ENCODE data around the gene PIP4K2B. TPM values are rescaled to one million over a fixed set of nuclear protein-coding genes. Genes with fewer than 3 reads are reported as not detected.

PIP4K2B gene
- polyA plus RNA-seq, 1 donor from 2014 or later = 164 TPM

- Histone ChIP-seq H2AFZ (ENCODE audit: low read depth, low read length) (no peak overlapping the region), H3K4me2 (ENCODE audit: low read length) (peak overlapping the region; percentile 94), H3K27ac (ENCODE audit: low read length) (no peak overlapping the region)
Observed at GRCh38 chr17:38796451-38797157, 2.8 kb downstream of the PIP4K2B start.

GRCh38 chr17:38794221-38794620 lies 5.1 kb downstream of the PIP4K2B start:
- peaks cover 55% of the 10 kb centered on the region for H3K79me2 ChIP-seq (replicated peaks; ENCODE audit: insufficient read depth, low read length)
- H3K9ac ChIP-seq (ENCODE audit: low read length) = no peak overlapping the region
- no peak overlapping the region for H3K27ac ChIP-seq (ENCODE audit: low read length)
- no peaks in the 10 kb centered on the region for H4K20me1 ChIP-seq (ENCODE audit: insufficient read depth)
- no peak overlapping the region for H3K4me3 ChIP-seq (ENCODE audit: low read length)
- H3F3A ChIP-seq (ENCODE audit: insufficient read depth, low read length, poor library complexity, severe bottlenecking) = peaks cover 6% of the 10 kb centered on the region
- H2AFZ ChIP-seq (ENCODE audit: low read depth, low read length) = no peak overlapping the region
- no peaks in the 10 kb centered on the region for H3K36me3 ChIP-seq (ENCODE audit: insufficient read depth, low read length)
- no peak overlapping the region for H3K4me2 ChIP-seq (ENCODE audit: low read length)
- H3K9me2 ChIP-seq (ENCODE audit: insufficient read depth, low read length) = no peaks in the 10 kb centered on the region
- no peaks in the 10 kb centered on the region for H3K9me3 ChIP-seq (ENCODE audit: low read length)
- H3K27me3 ChIP-seq (ENCODE audit: insufficient read depth, low read depth, low read length) = no peaks in the 10 kb centered on the region
- TF ChIP-seq RAD21 (conservative IDR thresholded peaks at IDR 0.05) (no peak), MXI1 (conservative IDR thresholded peaks at IDR 0.05; ENCODE audit: poor library complexity, severe bottlenecking) (no peak), TAF1 (IDR thresholded peaks at IDR 0.05; ENCODE audit: low read depth) (no peak), EP300 (conservative IDR thresholded peaks at IDR 0.05; ENCODE audit: poor library complexity, severe bottlenecking) (no peak), REST (IDR thresholded peaks at IDR 0.05; ENCODE audit: borderline replicate concordance) (no peak), SMC3 (conservative IDR thresholded peaks at IDR 0.05; ENCODE audit: poor library complexity) (no peak), POLR2AphosphoS5 (IDR thresholded peaks at IDR 0.05) (no peak)

More at GRCh38 chr17:38796451-38797157, 2.8 kb downstream of the PIP4K2B start:
- Histone ChIP-seq H3K79me2 (replicated peaks; ENCODE audit: insufficient read depth, low read length) (peaks cover 55% of the 10 kb centered on the region), H3K9me3 (ENCODE audit: low read length) (no peaks in the 10 kb centered on the region), H3K27me3 (ENCODE audit: insufficient read depth, low read depth, low read length) (no peaks in the 10 kb centered on the region), H3F3A (ENCODE audit: insufficient read depth, low read length, poor library complexity, severe bottlenecking) (peaks cover 6% of the 10 kb centered on the region), H3K9ac (ENCODE audit: low read length) (no peak overlapping the region), H3K36me3 (ENCODE audit: insufficient read depth, low read length) (no peaks in the 10 kb centered on the region), H3K4me3 (ENCODE audit: low read length) (peak overlapping the region; percentile 100), H4K20me1 (ENCODE audit: insufficient read depth) (no peaks in the 10 kb centered on the region), H3K9me2 (ENCODE audit: insufficient read depth, low read length) (no peaks in the 10 kb centered on the region)
- no peak for TF ChIP-seq SMC3 (conservative IDR thresholded peaks at IDR 0.05; ENCODE audit: poor library complexity)
- TF ChIP-seq MXI1 (conservative IDR thresholded peaks at IDR 0.05; ENCODE audit: poor library complexity, severe bottlenecking) = no peak
- no peak for TF ChIP-seq RAD21 (conservative IDR thresholded peaks at IDR 0.05)
- no peak for TF ChIP-seq CTCF (IDR thresholded peaks at IDR 0.05; ENCODE audit: poor library complexity, severe bottlenecking)
- no peak for TF ChIP-seq EP300 (conservative IDR thresholded peaks at IDR 0.05; ENCODE audit: poor library complexity, severe bottlenecking)
- TF ChIP-seq REST (IDR thresholded peaks at IDR 0.05; ENCODE audit: borderline replicate concordance) = no peak
- TF ChIP-seq TAF1 (IDR thresholded peaks at IDR 0.05; ENCODE audit: low read depth) = no peak

All from neural cell (in vitro differentiated cells).